Measurements from ENCODE around the gene ELMO1. TPM values are rescaled to one million over a fixed set of nuclear protein-coding genes. Genes with fewer than 3 reads are reported as not detected.

The ELMO1 gene
- total RNA-seq, 4 donors from 2014 or later = 24.6 to 120 (median 71.9) TPM

GRCh38 chr7:37153376-37153775 lies 295.3 kb downstream of the ELMO1 start:
- H3K36me3 ChIP-seq = no peaks in the 10 kb centered on the region
- H3K9me3 ChIP-seq = no peaks in the 10 kb centered on the region
- in situ Hi-C loops (cut with MboI; ENCODE audit: low pct_ligation_motif_present in 1 of 4, low pct_unique_long_range_greater_than_20kb in 1 of 4, low sequenced_read_pairs in 3 of 4) = no loop called here
- TF ChIP-seq CTCF (IDR thresholded peaks at IDR 0.05) (no peak), POLR2A (IDR thresholded peaks at IDR 0.05) (no peak), EP300 (IDR thresholded peaks at IDR 0.05; ENCODE audit: low read depth) (no peak), POLR2AphosphoS5 (IDR thresholded peaks at IDR 0.05) (no peak)
- peaks cover 6 to 21% (median 11%) of the 10 kb centered on the region in 4 donors for H3K4me1 ChIP-seq
- intact Hi-C loops (cut with DNase I; ENCODE audit: low total_unique reads) = no loop called here
- no peak overlapping the region for H3K4me3 ChIP-seq
- no peak overlapping the region for H3K27ac ChIP-seq
- 60 to 76% methylated on average over 1 to 6 of the region's 6 CpGs for WGBS, 2 donors (ENCODE audit: low coverage in 1 of 2)
- no peak for DNase-seq
- no peaks in the 10 kb centered on the region for H3K27me3 ChIP-seq

GRCh38 chr7:37151741-37152413 lies 296.8 kb downstream of the ELMO1 start:
- no peak overlapping the region for H3K27ac ChIP-seq
- DNase-seq = no peak
- intact Hi-C loops (cut with DNase I; ENCODE audit: low total_unique reads) (loop anchor here (1.0 kb wide), 1 partner anchor 27 kb away; no protein-coding TSS in a partner anchor), in situ Hi-C loops (cut with MboI; ENCODE audit: low pct_ligation_motif_present in 1 of 4, low pct_unique_long_range_greater_than_20kb in 1 of 4, low sequenced_read_pairs in 3 of 4) (no loop called here)
- H3K9me3 ChIP-seq = no peaks in the 10 kb centered on the region
- H3K36me3 ChIP-seq = no peaks in the 10 kb centered on the region
- no peak overlapping the region for H3K4me3 ChIP-seq
- no peak for TF ChIP-seq POLR2A (IDR thresholded peaks at IDR 0.05)
- no peak for TF ChIP-seq POLR2AphosphoS5 (IDR thresholded peaks at IDR 0.05)
- no peak for TF ChIP-seq EP300 (IDR thresholded peaks at IDR 0.05; ENCODE audit: low read depth)
- TF ChIP-seq CTCF (IDR thresholded peaks at IDR 0.05) = no peak
- 91 to 94% methylated on average over 5 to 7 of the region's 7 CpGs for WGBS, 2 donors (ENCODE audit: low coverage in 1 of 2)
- peaks cover 6 to 21% (median 11%) of the 10 kb centered on the region in 4 donors for H3K4me1 ChIP-seq
- no peaks in the 10 kb centered on the region for H3K27me3 ChIP-seq

- Histone ChIP-seq H3K27ac (no peak overlapping the region), H3K4me3 (no peak overlapping the region), H3K4me1 (peaks cover 6 to 21% (median 11%) of the 10 kb centered on the region in 4 donors), H3K9me3 (no peaks in the 10 kb centered on the region), H3K27me3 (no peaks in the 10 kb centered on the region), H3K36me3 (no peaks in the 10 kb centered on the region)
- DNase-seq = no peak
- in situ Hi-C loops (cut with MboI; ENCODE audit: low pct_ligation_motif_present in 1 of 4, low pct_unique_long_range_greater_than_20kb in 1 of 4, low sequenced_read_pairs in 3 of 4) (no loop called here), intact Hi-C loops (cut with DNase I; ENCODE audit: low total_unique reads) (no loop called here)
- WGBS, 2 donors (ENCODE audit: low coverage in 1 of 2) = 86 to 90% methylated on average over 4 of the region's 4 CpGs
- TF ChIP-seq EP300 (IDR thresholded peaks at IDR 0.05; ENCODE audit: low read depth) (no peak), CTCF (IDR thresholded peaks at IDR 0.05) (no peak), POLR2AphosphoS5 (IDR thresholded peaks at IDR 0.05) (no peak), POLR2A (IDR thresholded peaks at IDR 0.05) (no peak)
These were observed 297.8 kb downstream of the ELMO1 start for GRCh38 chr7:37150856-37151255.

- Histone ChIP-seq H3K4me1 (peaks cover 6 to 21% (median 11%) of the 10 kb centered on the region in 4 donors), H3K27ac (peak overlapping the region in 3 of 4 donors; percentile 32 to 54 (median 34)), H3K9me3 (no peaks in the 10 kb centered on the region), H3K36me3 (no peaks in the 10 kb centered on the region), H3K4me3 (no peak overlapping the region), H3K27me3 (no peaks in the 10 kb centered on the region)
- no peak for TF ChIP-seq POLR2A (IDR thresholded peaks at IDR 0.05)
- no peak for TF ChIP-seq POLR2AphosphoS5 (IDR thresholded peaks at IDR 0.05)
- TF ChIP-seq CTCF (IDR thresholded peaks at IDR 0.05) = no peak
- TF ChIP-seq EP300 (IDR thresholded peaks at IDR 0.05; ENCODE audit: low read depth) = no peak
- peak; percentile 16 for DNase-seq
- in situ Hi-C loops (cut with MboI; ENCODE audit: low pct_ligation_motif_present in 1 of 4, low pct_unique_long_range_greater_than_20kb in 1 of 4, low sequenced_read_pairs in 3 of 4) (no loop called here), intact Hi-C loops (cut with DNase I; ENCODE audit: low total_unique reads) (no loop called here)
- WGBS, 2 donors (ENCODE audit: low coverage in 1 of 2) = 23 to 28% methylated on average over 4 of the region's 4 CpGs
These were observed 298.5 kb downstream of the ELMO1 start for GRCh38 chr7:37150180-37150579.

Data from transverse colon (tissue), 4 donors.